Stimulated activated naive B cell treated with anti-CD40 and anti-IgM and Interleukin-4, amounts not matched to agents 10 μg/mL and 1 μg/mL and 100 μg/mL, for 72 hours (primary cell): ENCODE results near the gene TERB1.

Source experiments
- ATAC-seq, 2 donors: fragments of 150-1000 bp; cut with Tn5 transposase; replicated peaks; 2 replicates each; pipeline ENCODE4 v1.10.0; 2021; ENCODE audit warnings: moderate library complexity in 1 of 2
- DNase-seq: peaks from one replicate; pipeline ENCODE4 v3.0.0; 2021
- H3K27ac Mint-ChIP-seq: one replicate; pipeline ENCODE4 v1.8.0; 2022; ENCODE audit warnings: mild to moderate bottlenecking, mixed read lengths
- H3K27me3 Mint-ChIP-seq, 2 donors: one replicate each; pipeline ENCODE4 v1.8.0; 2022; ENCODE audit warnings: mixed read lengths in 2 of 2
- H3K36me3 Mint-ChIP-seq, 2 donors: one replicate each; pipeline ENCODE4 v1.8.0; 2022; ENCODE audit warnings: mixed read lengths in 2 of 2, mild to moderate bottlenecking in 1 of 2
- H3K4me1 Mint-ChIP-seq, 2 donors: one replicate each; pipeline ENCODE4 v1.8.0; 2022; ENCODE audit warnings: mixed read lengths in 2 of 2, mild to moderate bottlenecking in 1 of 2
- H3K4me3 Mint-ChIP-seq, 2 donors: one replicate each; pipeline ENCODE4 v1.8.0; 2022; ENCODE audit warnings: mild to moderate bottlenecking in 2 of 2, mixed read lengths in 2 of 2, moderate library complexity in 1 of 2
- H3K9me3 Mint-ChIP-seq, 2 donors: one replicate each; pipeline ENCODE4 v1.8.0; 2022; ENCODE audit warnings: mixed read lengths in 2 of 2, mild to moderate bottlenecking in 1 of 2

Gene TERB1

GRCh38 chr16:66842765-66843164 lies 41.4 kb upstream of the TERB1 start:
- peaks cover 5 to 11% of the 10 kb centered on the region in 2 donors for H3K4me1 Mint-ChIP-seq
- peaks cover 0 to 1% of the 10 kb centered on the region in 2 donors for H3K9me3 Mint-ChIP-seq
- no peak for ATAC-seq
- no peak overlapping the region for H3K27ac Mint-ChIP-seq
- peaks cover 52% of the 10 kb centered on the region in 2 donors for H3K27me3 Mint-ChIP-seq
- no peak overlapping the region for H3K4me3 Mint-ChIP-seq
- H3K36me3 Mint-ChIP-seq = no peaks in the 10 kb centered on the region
- no peak for DNase-seq

- H3K27ac Mint-ChIP-seq = no peak overlapping the region
- H3K9me3 Mint-ChIP-seq = peaks cover 0 to 1% of the 10 kb centered on the region in 2 donors
- H3K36me3 Mint-ChIP-seq = no peaks in the 10 kb centered on the region
- DNase-seq (no peak), ATAC-seq (no peak)
- H3K4me3 Mint-ChIP-seq = no peak overlapping the region
- H3K4me1 Mint-ChIP-seq = peaks cover 5 to 11% of the 10 kb centered on the region in 2 donors
- peaks cover 43 to 45% of the 10 kb centered on the region in 2 donors for H3K27me3 Mint-ChIP-seq
Observed at GRCh38 chr16:66841366-66841765, 40.0 kb upstream of the TERB1 start.

GRCh38 chr16:66840883-66841282 lies 39.5 kb upstream of the TERB1 start:
- Mint-ChIP-seq H3K9me3 (peaks cover 0 to 1% of the 10 kb centered on the region in 2 donors), H3K4me1 (peaks cover 5 to 10% of the 10 kb centered on the region in 2 donors), H3K27me3 (peaks cover 39 to 40% of the 10 kb centered on the region in 2 donors), H3K36me3 (no peaks in the 10 kb centered on the region), H3K4me3 (no peak overlapping the region), H3K27ac (no peak overlapping the region)
- no peak for DNase-seq
- ATAC-seq = no peak

GRCh38 chr16:66834746-66835145 lies 33.4 kb upstream of the TERB1 start:
- H3K9me3 Mint-ChIP-seq = peaks cover 0 to 1% of the 10 kb centered on the region in 2 donors
- no peak for ATAC-seq
- H3K27me3 Mint-ChIP-seq = peaks cover 12 to 18% of the 10 kb centered on the region in 2 donors
- peaks cover 0 to under 1% of the 10 kb centered on the region in 2 donors for H3K4me1 Mint-ChIP-seq
- no peak overlapping the region for H3K4me3 Mint-ChIP-seq
- no peak for DNase-seq
- no peaks in the 10 kb centered on the region for H3K36me3 Mint-ChIP-seq
- no peak overlapping the region for H3K27ac Mint-ChIP-seq

GRCh38 chr16:66832661-66833305 lies 31.4 kb upstream of the TERB1 start:
- no peak overlapping the region for H3K27ac Mint-ChIP-seq
- no peak overlapping the region for H3K4me3 Mint-ChIP-seq
- H3K4me1 Mint-ChIP-seq = peaks cover 8 to 18% of the 10 kb centered on the region in 2 donors
- DNase-seq (no peak), ATAC-seq (no peak)
- peaks cover 0 to 3% of the 10 kb centered on the region in 2 donors for H3K36me3 Mint-ChIP-seq
- no peaks in the 10 kb centered on the region for H3K9me3 Mint-ChIP-seq
- H3K27me3 Mint-ChIP-seq = peaks cover 4 to 11% of the 10 kb centered on the region in 2 donors

- H3K4me1 Mint-ChIP-seq = peaks cover 10 to 21% of the 10 kb centered on the region in 2 donors
- ATAC-seq (no peak), DNase-seq (no peak)
- H3K27me3 Mint-ChIP-seq = peaks cover 4 to 11% of the 10 kb centered on the region in 2 donors
- H3K9me3 Mint-ChIP-seq = no peaks in the 10 kb centered on the region
- H3K4me3 Mint-ChIP-seq = no peak overlapping the region
- peaks cover 0 to 7% of the 10 kb centered on the region in 2 donors for H3K36me3 Mint-ChIP-seq
- H3K27ac Mint-ChIP-seq = no peak overlapping the region
Observed at GRCh38 chr16:66832190-66832589, 30.8 kb upstream of the TERB1 start.

GRCh38 chr16:66830422-66831404 lies 29.3 kb upstream of the TERB1 start, which contains the start of gene NAE1:
Gene NAE1, minus strand, starts transcription at chr16:66830976. Its CDS starts 77 bp downstream, at chr16:66830899.
- H3K9me3 Mint-ChIP-seq = no peaks in the 10 kb centered on the region
- ATAC-seq (peak; percentile 97), DNase-seq (peak; percentile 89)
- H3K4me3 Mint-ChIP-seq = peak within 1 kb of the TSS; percentile 72 to 83
- peaks cover 13 to 30% of the 10 kb centered on the region in 2 donors for H3K4me1 Mint-ChIP-seq
- peak within 1 kb of the TSS; percentile 62 for H3K27ac Mint-ChIP-seq
- H3K36me3 Mint-ChIP-seq = peaks cover 3 to 15% of the 10 kb centered on the region in 2 donors
- peaks cover 1 to 11% of the 10 kb centered on the region in 2 donors for H3K27me3 Mint-ChIP-seq

GRCh38 chr16:66824006-66824405 lies 22.6 kb upstream of the TERB1 start:
- H3K27me3 Mint-ChIP-seq = no peaks in the 10 kb centered on the region
- ATAC-seq = no peak

GRCh38 chr16:66814734-66815133 lies 13.3 kb upstream of the TERB1 start:
- H3K27me3 Mint-ChIP-seq = no peaks in the 10 kb centered on the region
- H3K4me3 Mint-ChIP-seq = no peak overlapping the region
- no peak for ATAC-seq
- no peak overlapping the region for H3K27ac Mint-ChIP-seq
- peaks cover 25 to 39% of the 10 kb centered on the region in 2 donors for H3K36me3 Mint-ChIP-seq
- H3K9me3 Mint-ChIP-seq = no peaks in the 10 kb centered on the region
- no peaks in the 10 kb centered on the region for H3K4me1 Mint-ChIP-seq
- DNase-seq = no peak

More at GRCh38 chr16:66824006-66824405, 22.6 kb upstream of the TERB1 start:
- H3K4me3 Mint-ChIP-seq = no peak overlapping the region
- H3K36me3 Mint-ChIP-seq = peaks cover 11 to 38% of the 10 kb centered on the region in 2 donors
- DNase-seq = no peak
- peak overlapping the region; percentile 42 for H3K27ac Mint-ChIP-seq
- no peaks in the 10 kb centered on the region for H3K9me3 Mint-ChIP-seq
- peaks cover 11 to 22% of the 10 kb centered on the region in 2 donors for H3K4me1 Mint-ChIP-seq

- Mint-ChIP-seq H3K36me3 (peaks cover 19 to 40% of the 10 kb centered on the region in 2 donors), H3K4me1 (no peaks in the 10 kb centered on the region), H3K9me3 (no peaks in the 10 kb centered on the region), H3K27ac (no peak overlapping the region), H3K27me3 (no peaks in the 10 kb centered on the region), H3K4me3 (no peak overlapping the region)
- ATAC-seq = no peak
- no peak for DNase-seq
Observed at GRCh38 chr16:66811043-66811442, 9.7 kb upstream of the TERB1 start.

- no peaks in the 10 kb centered on the region for H3K27me3 Mint-ChIP-seq
Observed at GRCh38 chr16:66810391-66810790, 9.0 kb upstream of the TERB1 start.

GRCh38 chr16:66809765-66810164 lies 8.4 kb upstream of the TERB1 start:
- Mint-ChIP-seq H3K4me3 (no peak overlapping the region), H3K27me3 (no peaks in the 10 kb centered on the region), H3K9me3 (no peaks in the 10 kb centered on the region), H3K27ac (no peak overlapping the region), H3K36me3 (peaks cover 24 to 46% of the 10 kb centered on the region in 2 donors), H3K4me1 (no peaks in the 10 kb centered on the region)
- ATAC-seq (no peak), DNase-seq (no peak)

More at GRCh38 chr16:66810391-66810790, 9.0 kb upstream of the TERB1 start:
- Mint-ChIP-seq H3K4me3 (no peak overlapping the region), H3K9me3 (no peaks in the 10 kb centered on the region), H3K27ac (no peak overlapping the region), H3K36me3 (peaks cover 21 to 43% of the 10 kb centered on the region in 2 donors), H3K4me1 (no peaks in the 10 kb centered on the region)
- ATAC-seq (no peak), DNase-seq (no peak)

- Mint-ChIP-seq H3K4me3 (no peak overlapping the region), H3K27me3 (no peaks in the 10 kb centered on the region), H3K4me1 (no peaks in the 10 kb centered on the region), H3K36me3 (peaks cover 34 to 36% of the 10 kb centered on the region in 2 donors), H3K9me3 (no peaks in the 10 kb centered on the region), H3K27ac (no peak overlapping the region)
- ATAC-seq (no peak), DNase-seq (no peak)
Observed at GRCh38 chr16:66802159-66802558, 775 bp upstream of the TERB1 start.

GRCh38 chr16:66800856-66801255 lies 528 bp downstream of the TERB1 start:
- no peak for ATAC-seq

More at GRCh38 chr16:66800856-66801255, 528 bp downstream of the TERB1 start:
- Mint-ChIP-seq H3K4me3 (no peak overlapping the region), H3K27me3 (no peaks in the 10 kb centered on the region), H3K4me1 (no peaks in the 10 kb centered on the region), H3K36me3 (peaks cover 32 to 33% of the 10 kb centered on the region in 2 donors), H3K27ac (no peak overlapping the region), H3K9me3 (no peaks in the 10 kb centered on the region)
- no peak for DNase-seq
